DMS153 treated with DMSO at 0.1 percent for 48 hours (cell line): ENCODE results near the gene DYNC1LI1.
"Not testable (repeated sequence)": the region's sequence is repeated elsewhere in the genome, so short reads cannot be mapped to it uniquely, and the experiment has no call there.

ENCODE experiments used
- DNase-seq: peaks from one replicate; lab custom pipeline; 2025; ENCODE audit not compliant: unreplicated experiment; lab: John Stamatoyannopoulos, UW

Gene DYNC1LI1

DNA sequence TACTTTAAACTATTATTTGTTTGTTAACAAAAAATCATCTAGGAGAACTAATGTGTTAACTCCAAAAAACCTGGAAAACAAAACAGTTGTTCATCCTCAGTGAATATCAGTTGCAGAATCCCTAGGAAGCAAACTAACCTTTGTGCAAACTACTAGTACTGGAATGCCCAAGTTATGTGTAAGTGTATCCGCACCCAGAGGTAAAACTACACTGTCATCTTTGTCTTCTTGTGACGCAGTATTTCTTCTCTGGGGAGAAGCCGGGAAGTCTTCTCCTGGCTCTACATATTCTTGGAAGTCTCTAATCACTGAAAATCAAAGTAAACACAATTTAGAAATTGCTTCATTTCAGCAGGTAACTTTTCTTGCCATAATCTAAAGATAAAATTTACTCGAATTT, 29.8 kb downstream of the DYNC1LI1 start:
- no peak for DNase-seq

DNA sequence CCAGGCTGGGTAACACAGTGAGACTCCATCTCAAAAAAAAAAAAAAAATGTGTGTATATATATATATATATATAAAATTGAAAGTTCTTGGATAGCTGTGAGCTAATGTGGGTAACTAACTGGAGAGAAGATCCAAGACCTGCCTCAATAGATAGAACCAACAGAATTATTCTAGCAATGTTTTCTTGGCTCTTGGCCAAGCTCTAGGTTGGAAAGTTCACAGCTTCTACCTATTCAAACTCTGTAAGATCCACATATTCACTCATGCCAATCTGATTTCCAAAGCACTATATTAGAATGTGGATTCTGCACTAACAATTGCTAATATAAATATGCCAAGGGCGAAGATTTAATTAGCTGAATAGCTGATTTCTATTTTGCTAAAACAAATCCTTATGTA, 38.2 kb downstream of the DYNC1LI1 start:
- DNase-seq: no peak

DNA sequence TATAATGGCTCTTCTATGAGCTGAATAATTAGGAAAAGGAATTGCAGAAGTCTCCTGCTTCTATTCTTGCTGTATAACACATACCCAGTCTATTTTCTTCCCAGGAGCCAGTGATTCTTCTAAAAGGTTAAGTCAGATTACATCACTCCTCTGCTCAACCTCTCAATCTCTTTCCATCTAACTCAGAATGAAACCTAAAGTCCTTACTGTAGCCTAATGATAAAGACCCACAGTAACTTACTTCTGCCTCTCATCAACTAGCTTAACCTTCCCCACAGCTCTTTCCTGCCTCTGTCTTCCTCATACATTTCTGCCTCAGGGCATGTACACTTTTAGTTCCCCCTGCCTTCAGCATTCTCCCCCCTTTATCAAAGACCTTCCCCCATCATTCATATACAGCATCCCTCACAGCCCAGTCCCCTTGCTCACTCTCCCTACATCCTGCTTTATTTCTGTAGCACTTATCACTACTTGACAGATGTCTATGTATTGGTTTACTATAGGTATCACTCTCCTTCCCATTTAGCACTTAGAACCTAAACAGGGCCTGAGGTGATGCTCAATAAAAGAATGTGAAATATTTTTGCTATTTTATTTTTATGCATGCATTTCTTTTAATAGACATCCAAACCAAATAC, 39.5 kb downstream of the DYNC1LI1 start:
- DNase-seq: no peak

DNA sequence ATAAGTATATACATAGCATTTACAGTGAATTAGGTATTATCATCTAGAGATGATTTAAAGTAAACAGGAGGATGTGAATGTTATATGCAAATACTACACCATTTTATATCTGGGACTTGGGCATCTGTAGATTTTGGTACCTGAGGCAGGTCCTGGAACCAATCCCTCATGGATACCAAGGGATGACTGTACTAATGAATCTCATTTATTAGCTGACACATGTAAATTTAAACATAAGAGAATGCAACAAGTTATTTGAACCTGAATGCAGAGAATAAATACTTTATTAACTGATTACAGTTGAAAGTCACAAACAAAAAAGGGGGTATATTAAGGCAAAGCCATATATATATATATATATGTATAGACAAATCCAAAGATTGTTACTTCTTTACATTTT, 44.9 kb downstream of the DYNC1LI1 start:
- DNase-seq: no peak

DNA sequence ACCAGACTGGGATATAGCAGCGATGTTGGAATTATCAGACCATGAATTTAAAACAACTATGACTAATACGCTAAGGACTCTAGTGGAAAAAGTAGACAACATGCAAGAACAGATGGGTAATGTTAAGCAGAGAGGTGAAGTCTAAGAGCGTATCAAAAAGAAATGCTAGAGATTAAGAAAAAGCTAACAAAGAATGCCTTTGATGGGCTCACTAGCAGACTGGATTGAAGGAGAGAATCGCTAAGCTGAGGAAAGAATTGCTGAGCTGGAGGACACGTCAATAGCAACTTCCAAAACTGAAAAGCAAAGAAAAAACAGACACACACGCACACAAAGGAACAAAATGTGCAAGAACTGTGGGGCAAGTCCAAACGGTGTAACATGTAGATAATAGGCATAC, 48.0 kb downstream of the DYNC1LI1 start:
- DNase-seq: no peak

DNA sequence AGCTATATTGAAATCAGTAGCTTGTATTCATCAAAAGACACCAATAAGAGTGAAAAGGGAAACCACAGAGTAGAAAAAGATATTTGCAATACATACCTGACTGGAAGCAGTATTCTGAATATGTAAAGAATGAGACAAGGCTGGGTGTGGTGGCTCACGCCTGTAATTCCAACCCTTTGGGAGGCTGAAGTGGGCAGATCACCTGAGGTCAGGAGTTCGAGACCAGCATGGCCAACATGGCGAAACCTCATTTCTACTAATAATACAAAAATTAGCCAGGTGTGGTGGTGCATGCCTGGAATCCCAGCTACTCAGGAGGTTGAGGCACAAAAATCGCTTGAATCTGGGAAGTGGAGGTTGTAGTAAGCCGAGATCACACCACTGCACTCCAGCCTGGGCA, 51.7 kb downstream of the DYNC1LI1 start:
- not testable (repeated sequence) for DNase-seq

DNA sequence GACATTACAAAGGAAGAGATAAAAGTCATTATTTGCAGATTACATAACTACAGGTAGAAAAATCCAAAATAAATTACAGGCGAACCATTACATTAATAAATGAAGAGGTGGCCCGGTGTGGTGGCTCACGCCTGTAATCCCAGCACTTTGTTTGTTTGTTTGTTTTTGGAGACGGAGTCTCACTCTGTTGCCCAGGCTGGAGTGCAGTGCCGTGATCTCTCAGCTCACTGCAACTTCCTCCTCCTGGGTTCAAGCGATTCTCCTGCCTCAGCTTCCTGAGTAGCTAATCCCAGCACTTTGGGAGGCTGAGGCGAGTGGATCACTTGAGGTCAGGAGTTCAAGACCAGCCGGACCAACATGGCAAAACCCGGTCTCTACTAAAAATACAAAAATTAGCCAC, 53.9 kb downstream of the DYNC1LI1 start:
- not testable (repeated sequence) for DNase-seq

DNA sequence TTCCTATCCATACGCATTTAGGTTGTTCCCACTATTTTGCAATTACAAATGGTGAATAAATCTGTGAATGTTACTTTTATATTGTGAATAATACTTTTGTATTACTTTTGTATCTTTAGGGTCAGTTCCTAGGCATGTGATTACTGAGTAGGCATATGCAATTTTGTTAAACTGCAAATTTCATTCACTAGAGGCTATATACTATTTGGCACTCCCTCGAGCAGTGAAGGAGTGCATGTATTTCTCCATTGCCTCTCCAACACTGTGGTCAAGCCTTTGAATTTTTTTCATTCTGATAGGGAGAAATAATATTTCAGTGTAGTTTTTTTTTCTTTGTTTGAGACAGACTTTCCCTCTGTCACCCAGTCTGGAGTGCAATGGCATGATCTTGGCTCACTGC, 59.7 kb downstream of the DYNC1LI1 start:
- DNase-seq: no peak

DNA sequence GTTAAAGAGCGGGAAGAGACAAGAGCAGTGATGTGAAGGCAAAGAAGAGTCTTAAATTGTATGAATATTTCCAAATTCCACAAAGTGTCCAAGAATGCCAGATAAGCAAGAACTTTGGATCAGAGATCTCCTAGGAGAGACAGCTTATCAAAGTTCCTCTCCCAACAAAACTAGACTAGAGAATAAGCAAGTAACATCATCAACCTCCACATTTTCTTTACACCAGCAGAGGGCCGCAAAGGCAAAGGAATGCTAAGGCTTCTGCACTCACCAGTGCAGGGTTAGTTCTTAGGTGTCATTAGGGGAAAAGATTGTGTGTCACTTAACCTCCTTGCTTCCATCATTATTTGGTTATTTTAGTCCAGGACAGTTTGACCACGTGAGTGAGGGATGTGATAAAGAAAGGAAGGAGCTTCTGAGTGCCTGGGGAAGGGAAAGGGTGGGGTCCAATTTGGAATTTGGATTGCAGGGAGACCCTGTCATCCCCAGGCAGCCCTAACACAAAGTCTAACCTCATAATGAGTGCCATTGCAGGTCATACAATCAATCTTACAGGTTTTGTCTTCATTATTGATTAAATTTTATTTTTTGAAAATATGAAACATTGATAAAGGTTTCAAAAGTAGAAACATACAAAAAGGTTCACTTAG, 60.5 kb downstream of the DYNC1LI1 start:
- DNase-seq: peak; percentile 6

DNA sequence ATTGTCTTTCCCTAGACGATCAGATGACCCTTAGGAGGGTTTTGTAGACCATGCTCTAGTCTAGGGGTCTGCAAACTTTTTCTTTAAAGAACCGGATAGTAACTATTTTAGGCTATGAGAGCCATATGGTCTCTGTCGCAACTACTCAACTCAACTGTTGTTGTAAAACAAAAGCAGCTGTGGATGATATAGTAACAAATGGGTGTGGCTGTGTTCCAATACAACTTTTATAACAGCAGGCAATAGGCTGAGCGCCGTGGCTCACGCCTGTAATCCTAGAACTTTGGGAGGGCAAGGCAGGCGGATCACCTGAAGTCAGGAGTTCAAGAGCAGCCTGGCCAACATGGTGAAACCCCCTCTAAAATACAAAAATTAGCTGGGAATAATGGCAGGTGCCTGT, 61.9 kb downstream of the DYNC1LI1 start:
- DNase-seq: no peak

DNA sequence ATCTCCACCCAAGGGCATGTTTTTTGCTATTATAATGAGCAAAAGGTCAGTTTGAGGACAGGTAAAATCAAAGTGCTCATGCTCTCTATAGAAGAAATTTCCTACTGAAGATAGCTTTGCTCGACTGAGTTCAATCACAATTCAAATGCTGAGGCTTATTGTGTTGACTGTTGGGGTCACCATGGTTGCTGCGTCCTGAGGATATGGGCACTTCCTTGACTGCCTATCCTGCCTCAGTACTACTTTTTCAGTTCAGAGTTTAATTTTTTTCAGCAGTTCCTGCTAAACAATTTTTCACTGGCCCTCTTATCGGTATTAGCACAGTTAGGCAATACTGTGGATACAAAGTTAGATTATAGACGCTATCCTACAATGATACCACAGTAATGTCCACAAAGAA, 64.2 kb downstream of the DYNC1LI1 start:
- DNase-seq: no peak

DNA sequence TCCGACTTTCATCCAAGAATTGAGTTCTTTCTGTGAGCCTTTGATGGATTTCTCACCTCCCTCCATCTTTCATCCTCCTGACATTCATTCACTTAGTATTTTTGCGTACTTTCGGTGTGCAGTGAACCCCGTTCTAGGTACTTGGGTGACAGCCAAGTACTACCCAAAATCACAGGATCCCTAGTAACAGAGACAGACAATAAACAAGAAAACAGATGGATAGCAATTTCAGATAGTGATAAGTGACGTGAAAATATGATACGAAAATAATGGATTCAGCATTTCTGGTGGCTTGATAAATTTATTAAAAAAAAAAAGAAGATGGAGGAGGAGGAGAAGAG, 67.7 kb downstream of the DYNC1LI1 start:
- no peak for DNase-seq

DNA sequence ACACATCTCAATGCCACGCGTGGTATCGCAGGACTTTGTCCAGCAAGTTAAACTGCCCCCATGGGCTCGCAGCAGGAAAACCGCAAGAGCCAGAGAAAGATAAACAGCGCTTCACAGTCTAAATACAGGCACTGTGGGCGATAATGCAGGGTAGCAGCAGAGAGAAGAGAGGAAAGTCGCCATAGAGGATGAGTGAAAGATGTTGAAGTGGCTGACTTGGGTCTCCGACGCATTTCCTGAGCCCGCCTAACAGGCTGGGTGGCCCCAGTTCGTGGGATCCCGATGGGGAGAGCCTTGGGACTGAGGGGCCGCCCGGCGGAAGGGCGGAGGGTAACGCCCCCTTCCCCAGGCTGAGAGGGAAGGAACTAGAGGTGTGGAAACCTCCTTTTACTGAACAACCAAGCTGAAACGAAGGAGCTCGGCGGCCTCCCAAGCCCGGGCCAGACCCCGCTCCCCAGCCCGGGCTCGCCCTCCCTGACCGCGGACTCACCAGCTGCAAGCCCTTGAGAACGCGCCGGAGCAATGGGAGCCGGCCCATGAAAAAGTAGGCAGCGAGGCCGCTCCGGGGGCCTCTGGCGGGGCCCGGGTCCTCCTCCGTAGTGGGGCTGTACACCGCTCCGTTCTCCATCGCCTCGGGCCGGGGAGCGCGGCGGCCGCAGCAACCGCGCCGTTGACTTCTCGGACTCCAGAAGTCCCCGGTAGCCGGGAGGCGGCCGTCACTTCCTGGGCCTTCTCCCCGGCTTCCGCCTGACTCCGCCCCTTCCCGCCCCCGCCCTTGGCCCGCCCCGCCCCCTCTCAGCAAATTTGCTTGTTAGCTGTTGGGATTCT, 68.3 kb downstream of the DYNC1LI1 start, which contains the start of gene CMTM6:
Gene CMTM6, minus strand, starts transcription at position 735 of the 828 bp plus-strand sequence. Its CDS starts 107 bp downstream, at position 628.
- DNase-seq: peak; percentile 22

DNA sequence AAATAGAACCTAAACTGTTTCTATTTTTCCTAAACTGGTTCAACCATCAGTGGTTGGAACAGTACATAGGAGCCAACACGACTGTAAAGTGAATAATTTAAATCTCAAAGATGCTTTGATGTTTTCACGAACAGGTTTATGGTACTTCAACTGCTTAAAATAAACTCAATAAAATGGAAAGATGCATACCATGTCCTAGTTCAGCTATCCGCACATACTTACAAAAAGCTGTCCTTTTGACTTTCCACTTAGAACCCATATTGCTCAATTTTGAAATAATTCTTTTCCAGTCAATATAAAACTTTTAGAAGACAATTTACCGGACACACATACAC, 68.9 kb downstream of the DYNC1LI1 start:
- DNase-seq: no peak

DNA sequence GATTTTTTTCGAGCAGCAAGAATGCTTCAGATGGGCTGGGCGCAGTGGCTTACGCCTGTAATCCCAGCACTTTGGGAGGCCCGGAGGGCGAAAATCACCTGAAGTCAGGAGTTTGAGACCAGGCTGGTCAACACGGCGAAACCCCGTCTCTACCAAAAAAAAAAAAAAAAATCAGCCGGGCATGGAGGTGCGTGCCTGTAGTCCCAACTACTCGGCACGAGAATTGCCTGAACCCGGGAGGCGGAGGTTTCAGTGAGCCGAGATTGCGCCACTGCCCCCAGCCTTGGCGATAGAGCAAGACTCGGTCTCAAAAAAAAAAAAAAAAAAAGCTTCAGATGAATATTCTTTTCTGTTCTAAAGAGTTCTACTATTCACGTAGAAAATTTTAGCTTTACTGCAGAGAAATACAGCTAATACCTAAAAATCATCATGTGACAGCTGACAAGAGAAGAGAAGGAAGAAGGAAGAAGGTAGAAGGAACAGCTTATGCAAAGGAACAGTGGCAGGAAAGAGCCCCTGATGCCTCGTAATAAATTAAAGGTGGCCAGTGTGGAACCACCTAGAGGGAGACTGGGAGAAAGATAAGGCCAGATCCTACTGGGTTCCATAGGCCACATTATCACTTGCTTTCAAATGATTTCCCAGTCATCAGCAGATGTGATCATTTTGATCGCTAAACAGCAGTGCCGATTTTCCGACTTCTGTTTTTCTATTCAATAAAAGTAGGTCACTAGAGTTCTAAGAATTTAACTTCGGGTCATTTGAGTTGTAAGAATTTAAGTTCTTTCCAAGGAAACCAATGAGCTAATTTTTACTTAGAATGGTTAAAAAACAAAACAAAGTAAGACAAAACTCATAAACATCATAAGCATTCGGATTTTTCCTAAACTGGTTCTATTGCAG, 69.5 kb downstream of the DYNC1LI1 start:
- DNase-seq: no peak

DNA sequence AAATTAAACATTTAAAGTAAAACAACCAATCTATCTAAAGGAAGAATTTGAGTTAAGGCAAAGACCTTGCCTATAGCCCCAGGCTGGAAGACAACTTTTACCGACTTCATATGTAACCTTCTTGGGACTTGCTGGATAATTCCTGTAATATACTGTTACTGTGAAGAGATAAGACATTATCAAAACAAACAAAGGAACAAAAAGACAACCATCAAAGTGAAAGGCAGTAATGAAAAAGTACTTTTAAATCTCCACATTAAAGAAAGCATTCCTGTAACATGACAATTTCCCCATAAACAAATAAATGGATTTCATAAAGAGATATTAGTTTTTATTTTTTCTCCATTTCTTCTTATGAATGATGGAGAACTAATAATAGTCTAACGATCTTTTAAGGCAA, 70.4 kb downstream of the DYNC1LI1 start:
- no peak for DNase-seq

DNA sequence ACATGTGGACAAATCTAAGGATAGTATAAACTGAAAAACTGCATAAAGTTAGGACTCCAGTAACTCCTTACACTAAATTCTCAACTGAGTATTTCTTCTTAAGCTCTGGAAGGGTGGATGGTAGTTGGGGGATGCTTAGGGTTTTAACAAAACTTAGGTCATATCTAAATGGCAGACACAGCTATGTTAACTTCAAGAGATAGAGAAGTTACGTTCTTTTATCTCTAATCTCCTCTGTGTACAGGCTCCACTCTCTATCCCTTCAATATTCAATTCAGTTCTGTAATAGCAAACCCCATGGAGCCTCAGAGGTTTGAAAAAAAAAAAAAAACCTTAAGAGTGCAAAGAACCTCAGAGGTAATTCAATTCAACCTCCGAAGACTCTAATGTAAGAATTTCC, 71.1 kb downstream of the DYNC1LI1 start:
- DNase-seq: no peak

DNA sequence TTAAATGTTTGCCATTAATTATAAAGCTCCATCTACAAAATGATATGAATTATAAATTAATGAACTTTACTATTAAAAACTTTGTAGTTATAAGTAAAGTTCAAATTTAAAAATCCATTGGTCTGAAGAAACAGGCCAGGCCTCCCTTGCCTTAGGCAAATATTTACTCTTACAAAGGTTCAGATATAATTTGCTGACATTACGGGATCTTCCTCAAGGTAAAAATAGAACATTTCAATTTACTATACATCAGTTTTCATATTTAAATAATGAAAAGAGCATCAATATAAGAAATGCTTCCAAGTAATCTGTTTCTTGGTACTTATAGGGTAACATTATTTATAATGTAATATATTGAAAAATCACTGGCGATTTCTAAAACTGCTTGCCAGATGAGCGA, 71.7 kb downstream of the DYNC1LI1 start:
- no peak for DNase-seq

DNA sequence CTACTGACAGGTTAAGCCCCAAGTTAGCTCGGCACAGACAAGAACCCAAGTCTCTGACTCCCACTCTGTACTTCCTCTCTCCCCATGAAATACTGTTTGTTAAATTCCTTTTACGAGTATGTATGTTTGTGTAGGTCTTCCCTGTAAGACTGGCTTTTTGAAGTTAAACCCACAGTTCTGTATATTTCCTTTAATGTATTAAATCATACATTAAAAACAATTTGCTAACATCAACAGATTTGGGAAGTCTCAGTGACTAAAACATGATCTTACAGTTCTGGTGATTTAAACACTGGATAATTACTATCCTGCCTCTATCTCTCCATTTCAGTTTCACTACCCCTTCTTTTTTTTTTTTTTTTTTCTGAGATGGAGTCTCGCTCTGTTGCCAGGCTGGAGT, 72.4 kb downstream of the DYNC1LI1 start:
- DNase-seq: no peak

DNA sequence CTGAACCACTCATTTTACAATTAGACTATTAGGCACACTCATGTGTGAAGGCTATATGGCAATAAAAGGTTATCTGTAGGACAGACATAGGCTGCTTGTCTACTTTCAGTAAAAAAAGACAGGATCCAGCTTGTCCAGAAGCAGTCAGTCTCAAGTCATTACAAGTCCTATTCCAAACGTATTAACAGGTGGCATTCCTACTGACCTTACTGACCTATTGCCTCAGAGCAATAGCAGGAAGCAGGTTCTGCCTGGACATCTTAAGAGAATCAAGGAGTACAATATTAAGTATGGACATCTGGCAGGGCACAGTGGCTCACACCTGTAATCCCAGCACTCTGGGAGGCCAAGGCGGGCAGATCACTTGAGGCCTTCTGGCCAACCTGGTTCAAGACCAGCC, 75.0 kb downstream of the DYNC1LI1 start:
- no peak for DNase-seq

DNA sequence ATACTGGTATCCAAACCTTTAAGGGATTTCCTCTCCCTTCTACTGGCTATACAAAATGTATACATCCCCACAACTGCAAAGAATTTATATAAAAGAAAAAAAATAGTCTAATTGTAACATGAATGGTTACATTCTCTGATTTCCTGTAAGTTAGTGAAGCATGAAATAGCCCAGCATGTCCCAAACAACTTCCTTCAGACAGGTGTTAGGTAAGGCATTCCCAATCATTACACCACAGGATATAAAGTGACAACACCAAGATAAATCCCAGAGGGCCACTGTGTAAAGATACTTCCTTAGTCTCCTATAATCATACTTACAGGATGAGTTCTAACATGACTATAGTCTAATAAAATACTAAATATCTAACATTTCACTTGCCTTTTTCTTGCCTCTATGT, 75.6 kb downstream of the DYNC1LI1 start:
- no peak for DNase-seq
